Glutamatergic neuron (in vitro differentiated cells): ENCODE measurements around the gene PTGER1. TPM values are rescaled to one million over a fixed set of nuclear protein-coding genes. Genes with fewer than 3 reads are reported as not detected.
"Not testable (repeated sequence)": the region's sequence is repeated elsewhere in the genome, so short reads cannot be mapped to it uniquely, and the experiment has no call there.

ENCODE experiments used
- DNase-seq: peaks from one replicate; pipeline ENCODE4 v3.0.0; 2022
- H3K27ac Mint-ChIP-seq: one replicate; pipeline ENCODE4 v1.8.0; 2020; ENCODE audit warnings: mild to moderate bottlenecking, mixed read lengths, inconsistent platforms; ENCODE audit not compliant: unreplicated experiment
- H3K27me3 Mint-ChIP-seq: one replicate; pipeline ENCODE4 v1.8.0; 2020; ENCODE audit warnings: mild to moderate bottlenecking, moderate library complexity, mixed read lengths, inconsistent platforms; ENCODE audit not compliant: unreplicated experiment
- H3K36me3 Mint-ChIP-seq: one replicate; pipeline ENCODE4 v1.8.0; 2020; ENCODE audit warnings: mild to moderate bottlenecking, mixed read lengths, inconsistent platforms; ENCODE audit not compliant: unreplicated experiment
- H3K4me1 Mint-ChIP-seq: one replicate; pipeline ENCODE4 v1.8.0; 2020; ENCODE audit warnings: mild to moderate bottlenecking, low read depth, mixed read lengths, inconsistent platforms; ENCODE audit not compliant: unreplicated experiment
- H3K4me3 Mint-ChIP-seq: one replicate; pipeline ENCODE4 v1.8.0; 2020; ENCODE audit warnings: mild to moderate bottlenecking, mixed read lengths, inconsistent platforms; ENCODE audit not compliant: unreplicated experiment
- H3K9me3 Mint-ChIP-seq: one replicate; pipeline ENCODE4 v1.8.0; 2020; ENCODE audit warnings: mild to moderate bottlenecking, moderate library complexity, mixed read lengths, inconsistent platforms; ENCODE audit not compliant: unreplicated experiment
- total RNA-seq: library from RNA; stranded (reverse); fragmentation: NEBNext Ultra II Directional; extraction: Animal tissue kit (Norgen Biotek cat#: 25700); gene quantifications from one replicate; pipeline ENCODE4 v1.2.1, GENCODE V29; 2021; ENCODE audit not compliant: unreplicated experiment
- TF ChIP-seq, protein P1 (sequence below): fragments of 200-600 bp; sonication (generic); IDR thresholded peaks from one replicate; pipeline ENCODE4 v1.5.0; 2021; ENCODE audit not compliant: partially characterized antibody, unreplicated experiment

The PTGER1 gene
- total RNA-seq, 1 donor from 2014 or later, result 2.0 TPM

DNA sequence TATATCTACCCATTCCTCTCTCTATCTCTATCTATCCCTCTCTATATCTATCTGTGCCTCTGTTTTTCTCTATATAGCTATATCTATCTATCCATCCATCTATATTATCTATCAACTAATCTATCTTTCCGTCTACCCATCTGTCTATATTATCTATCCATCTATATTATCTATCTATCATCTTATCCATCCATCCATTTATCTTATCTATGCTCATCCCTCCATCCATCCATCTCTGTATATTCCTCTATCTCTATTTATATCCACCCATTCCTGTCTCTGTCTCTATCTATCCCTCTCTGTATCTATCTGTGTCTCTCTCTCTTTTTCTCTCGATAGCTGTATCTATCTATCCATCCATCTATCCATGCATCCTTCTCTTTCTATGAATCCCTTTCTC, 14.2 kb downstream of the PTGER1 start:
- Mint-ChIP-seq H3K36me3 (no peaks in the 10 kb centered on the region), H3K27ac (no peak overlapping the region), H3K4me3 (no peak overlapping the region), H3K4me1 (no peaks in the 10 kb centered on the region), H3K27me3 (no peaks in the 10 kb centered on the region), H3K9me3 (no peaks in the 10 kb centered on the region)
- DNase-seq, result no peak
- TF ChIP-seq, protein P1, sequence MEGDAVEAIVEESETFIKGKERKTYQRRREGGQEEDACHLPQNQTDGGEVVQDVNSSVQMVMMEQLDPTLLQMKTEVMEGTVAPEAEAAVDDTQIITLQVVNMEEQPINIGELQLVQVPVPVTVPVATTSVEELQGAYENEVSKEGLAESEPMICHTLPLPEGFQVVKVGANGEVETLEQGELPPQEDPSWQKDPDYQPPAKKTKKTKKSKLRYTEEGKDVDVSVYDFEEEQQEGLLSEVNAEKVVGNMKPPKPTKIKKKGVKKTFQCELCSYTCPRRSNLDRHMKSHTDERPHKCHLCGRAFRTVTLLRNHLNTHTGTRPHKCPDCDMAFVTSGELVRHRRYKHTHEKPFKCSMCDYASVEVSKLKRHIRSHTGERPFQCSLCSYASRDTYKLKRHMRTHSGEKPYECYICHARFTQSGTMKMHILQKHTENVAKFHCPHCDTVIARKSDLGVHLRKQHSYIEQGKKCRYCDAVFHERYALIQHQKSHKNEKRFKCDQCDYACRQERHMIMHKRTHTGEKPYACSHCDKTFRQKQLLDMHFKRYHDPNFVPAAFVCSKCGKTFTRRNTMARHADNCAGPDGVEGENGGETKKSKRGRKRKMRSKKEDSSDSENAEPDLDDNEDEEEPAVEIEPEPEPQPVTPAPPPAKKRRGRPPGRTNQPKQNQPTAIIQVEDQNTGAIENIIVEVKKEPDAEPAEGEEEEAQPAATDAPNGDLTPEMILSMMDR, result no peak

GRCh38 chr19:14459703-14460102, 15.5 kb downstream of the PTGER1 start:
- H3K9me3 Mint-ChIP-seq, result no peaks in the 10 kb centered on the region

GRCh38 chr19:14452303-14452702, 22.9 kb downstream of the PTGER1 start:
- H3K4me1 Mint-ChIP-seq, H3K27ac Mint-ChIP-seq, H3K36me3 Mint-ChIP-seq, H3K9me3 Mint-ChIP-seq, H3K27me3 Mint-ChIP-seq, DNase-seq, H3K4me3 Mint-ChIP-seq: not testable (repeated sequence)

More at GRCh38 chr19:14459703-14460102, 15.5 kb downstream of the PTGER1 start:
- no peak overlapping the region for H3K4me3 Mint-ChIP-seq
- TF ChIP-seq, protein P1, result no peak
- no peaks in the 10 kb centered on the region for H3K4me1 Mint-ChIP-seq
- H3K27me3 Mint-ChIP-seq, result no peaks in the 10 kb centered on the region
- no peak overlapping the region for H3K27ac Mint-ChIP-seq
- H3K36me3 Mint-ChIP-seq, result no peaks in the 10 kb centered on the region
- DNase-seq, result no peak

GRCh38 chr19:14450876-14451275, 24.3 kb downstream of the PTGER1 start:
- Mint-ChIP-seq H3K4me1 (no peaks in the 10 kb centered on the region), H3K4me3 (no peak overlapping the region), H3K27ac (no peak overlapping the region), H3K9me3 (peaks cover 3% of the 10 kb centered on the region), H3K27me3 (no peaks in the 10 kb centered on the region), H3K36me3 (peaks cover 4% of the 10 kb centered on the region)
- DNase-seq, result no peak
- TF ChIP-seq, protein P1, result no peak

DNA sequence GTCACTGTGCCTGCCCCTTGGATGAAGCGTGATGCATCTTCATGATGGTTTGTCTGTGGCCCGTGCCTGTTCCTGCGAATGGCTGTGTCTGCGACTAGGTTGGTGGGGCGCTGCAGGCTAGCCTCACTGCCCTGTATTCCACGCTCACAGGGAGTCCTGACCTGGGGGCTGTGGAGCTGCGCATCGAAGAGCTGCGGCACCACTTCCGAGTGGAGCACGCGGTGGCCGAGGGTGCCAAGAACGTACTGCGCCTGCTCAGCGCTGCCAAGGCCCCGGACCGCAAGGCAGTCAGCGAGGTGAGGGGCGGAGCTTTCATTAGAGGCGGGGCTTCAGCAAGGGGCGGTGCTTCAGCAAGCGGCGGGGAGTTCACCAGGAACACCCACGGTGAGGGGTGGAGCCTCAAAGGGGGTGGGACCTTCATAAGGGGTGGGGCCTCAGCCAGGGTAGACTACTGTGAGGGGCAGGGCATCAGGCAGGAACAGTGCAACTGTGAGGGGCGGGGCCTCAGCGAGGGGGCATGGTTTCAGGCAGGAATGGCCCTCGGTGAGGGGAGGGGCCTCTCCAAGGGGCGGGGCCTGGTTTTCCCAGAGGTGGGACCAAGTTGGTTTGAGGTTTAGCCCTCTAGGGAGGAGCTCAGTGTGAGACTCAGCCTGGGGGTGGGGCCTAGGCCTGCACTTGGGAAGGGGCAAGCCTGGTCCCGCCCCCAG, 24.8 kb downstream of the PTGER1 start:
- DNase-seq, result peak; percentile 49
- Mint-ChIP-seq H3K4me3 (no peak overlapping the region), H3K27me3 (no peaks in the 10 kb centered on the region), H3K4me1 (no peaks in the 10 kb centered on the region), H3K9me3 (peaks cover 3% of the 10 kb centered on the region), H3K36me3 (peaks cover 4% of the 10 kb centered on the region), H3K27ac (no peak overlapping the region)
- TF ChIP-seq, protein P1, result no peak
